Body of pancreas (tissue), 4 donors: Measurements from ENCODE around the gene COX6B2. TPM values are rescaled to one million over a fixed set of nuclear protein-coding genes. Genes with fewer than 3 reads are reported as not detected.

ENCODE experiments used
- ATAC-seq: fragments of 150-250 bp; one replicate; pipeline ENCODE4 v1.9.1; 2016
- DNase-seq, 4 donors: peaks; one replicate each; pipeline ENCODE4 v3.0.0-alpha.2; 2019
- H3K27ac ChIP-seq, 4 donors: fragments of 200-600 bp; sonication (generic); 1 replicate in 3 of 4; 2 replicates in 1 of 4; pipeline versions ENCODE4 v1.5.1 to v1.6.1; 2016 to 2019; ENCODE audit warnings: mild to moderate bottlenecking in 1 of 4, mixed read lengths in 1 of 4, moderate library complexity in 1 of 4
- H3K27me3 ChIP-seq, 2 donors: fragments of 200-600 bp; sonication (generic); one replicate each; pipeline ENCODE4 v1.6.0; 2016; ENCODE audit warnings: mild to moderate bottlenecking in 1 of 2
- H3K36me3 ChIP-seq, 2 donors: fragments of 200-600 bp; sonication (generic); replicated peaks in 1 of 2; 2 replicates each; pipeline ENCODE4 v1.5.1; 2016; ENCODE audit warnings: low read depth in 2 of 2; ENCODE audit not compliant: insufficient read depth in 1 of 2
- H3K4me1 ChIP-seq: fragments of 200-600 bp; sonication (generic); one replicate; pipeline ENCODE4 v1.6.0; 2016
- H3K4me3 ChIP-seq, 2 donors: fragments of 200-600 bp; sonication (generic); 1 replicate in 1 of 2; 2 replicates in 1 of 2; pipeline ENCODE4 v1.5.1; 2016 to 2019
- H3K9me3 ChIP-seq, 3 donors: fragments of 200-600 bp; sonication (generic); 1 replicate in 2 of 3; 2 replicates in 1 of 3; pipeline ENCODE4 v1.5.1; 2016
- POLR2A ChIP-seq, 3 donors: fragments of 450-650 bp; IDR thresholded peaks; one replicate each; pipeline ENCODE4 v1.6.1; 2016; ENCODE audit warnings: antibody characterized with exemption in 3 of 3, mild to moderate bottlenecking in 2 of 3
- WGBS, 2 donors: methylation state at CpG; one replicate each; pipeline ENCODE4 v1.1.5; 2017; 5-methylcytosine and 5-hydroxymethylcytosine counted together
- intact Hi-C: fragments of 100-400 bp; cut with DNase I; formaldehyde crosslinking; loops from one replicate; pipeline ENCODE4 v1.15.1; 2023
- total RNA-seq, 2 donors: library from RNA; depleted of rRNA; stranded (reverse); fragments of >200 nt; gene quantifications; one replicate each; pipeline ENCODE4 v1.1.0, GENCODE V29; 2016
- TF ChIP-seq, protein P1 (sequence below), 7 experiments: fragments of 450-650 bp in 4 of 7; fragments of 200-600 bp in 3 of 7; sonication (generic) in 3 of 7; IDR thresholded peaks; one replicate each; pipeline ENCODE4 v1.5.1; 2016 to 2019; ENCODE audit warnings: antibody characterized with exemption in 7 of 7

COX6B2 gene
- total RNA-seq, 2 donors from 2014 or later, result 1.6 TPM; not detected in 1

DNA sequence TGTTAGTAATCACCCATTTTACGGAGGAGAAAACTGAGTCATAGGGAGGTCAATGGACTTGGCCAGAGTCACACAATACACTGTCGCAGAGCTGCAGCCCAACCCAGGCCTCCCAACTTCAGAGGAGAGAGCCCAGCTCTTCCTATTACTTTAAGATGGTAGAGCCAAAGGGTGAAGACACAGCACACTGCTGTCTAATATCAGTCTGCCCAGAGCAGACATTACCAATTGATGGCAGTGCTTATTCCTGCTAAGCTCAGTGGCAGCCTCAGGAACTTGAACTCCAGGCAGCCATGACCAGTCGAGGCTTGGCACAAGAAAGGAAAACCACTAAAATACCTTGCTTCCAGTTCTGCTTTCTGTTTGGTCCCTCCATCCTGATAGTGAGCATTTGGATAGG, 47.8 kb downstream of the COX6B2 start:
- intact Hi-C loops, result loop anchor here (10.0 kb wide), 1 partner anchor 78 kb away; the partner anchor contains the start of genes RPL28 and TMEM238
- TF ChIP-seq POLR2A (IDR thresholded peaks at IDR 0.05), result no peak
- TF ChIP-seq, protein P1, sequence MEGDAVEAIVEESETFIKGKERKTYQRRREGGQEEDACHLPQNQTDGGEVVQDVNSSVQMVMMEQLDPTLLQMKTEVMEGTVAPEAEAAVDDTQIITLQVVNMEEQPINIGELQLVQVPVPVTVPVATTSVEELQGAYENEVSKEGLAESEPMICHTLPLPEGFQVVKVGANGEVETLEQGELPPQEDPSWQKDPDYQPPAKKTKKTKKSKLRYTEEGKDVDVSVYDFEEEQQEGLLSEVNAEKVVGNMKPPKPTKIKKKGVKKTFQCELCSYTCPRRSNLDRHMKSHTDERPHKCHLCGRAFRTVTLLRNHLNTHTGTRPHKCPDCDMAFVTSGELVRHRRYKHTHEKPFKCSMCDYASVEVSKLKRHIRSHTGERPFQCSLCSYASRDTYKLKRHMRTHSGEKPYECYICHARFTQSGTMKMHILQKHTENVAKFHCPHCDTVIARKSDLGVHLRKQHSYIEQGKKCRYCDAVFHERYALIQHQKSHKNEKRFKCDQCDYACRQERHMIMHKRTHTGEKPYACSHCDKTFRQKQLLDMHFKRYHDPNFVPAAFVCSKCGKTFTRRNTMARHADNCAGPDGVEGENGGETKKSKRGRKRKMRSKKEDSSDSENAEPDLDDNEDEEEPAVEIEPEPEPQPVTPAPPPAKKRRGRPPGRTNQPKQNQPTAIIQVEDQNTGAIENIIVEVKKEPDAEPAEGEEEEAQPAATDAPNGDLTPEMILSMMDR (IDR thresholded peaks at IDR 0.05), result no peak
- ATAC-seq, result no peak
- Histone ChIP-seq H3K9me3 (no peaks in the 10 kb centered on the region), H3K36me3 (no peaks in the 10 kb centered on the region), H3K27ac (no peak overlapping the region), H3K4me3 (no peak overlapping the region), H3K4me1 (peaks cover 4% of the 10 kb centered on the region), H3K27me3 (no peaks in the 10 kb centered on the region)
- no peak for DNase-seq
- whole genome bisulfite sequencing, 2 donors, result 65 to 79% methylated on average over 3 of the region's 3 CpGs

DNA sequence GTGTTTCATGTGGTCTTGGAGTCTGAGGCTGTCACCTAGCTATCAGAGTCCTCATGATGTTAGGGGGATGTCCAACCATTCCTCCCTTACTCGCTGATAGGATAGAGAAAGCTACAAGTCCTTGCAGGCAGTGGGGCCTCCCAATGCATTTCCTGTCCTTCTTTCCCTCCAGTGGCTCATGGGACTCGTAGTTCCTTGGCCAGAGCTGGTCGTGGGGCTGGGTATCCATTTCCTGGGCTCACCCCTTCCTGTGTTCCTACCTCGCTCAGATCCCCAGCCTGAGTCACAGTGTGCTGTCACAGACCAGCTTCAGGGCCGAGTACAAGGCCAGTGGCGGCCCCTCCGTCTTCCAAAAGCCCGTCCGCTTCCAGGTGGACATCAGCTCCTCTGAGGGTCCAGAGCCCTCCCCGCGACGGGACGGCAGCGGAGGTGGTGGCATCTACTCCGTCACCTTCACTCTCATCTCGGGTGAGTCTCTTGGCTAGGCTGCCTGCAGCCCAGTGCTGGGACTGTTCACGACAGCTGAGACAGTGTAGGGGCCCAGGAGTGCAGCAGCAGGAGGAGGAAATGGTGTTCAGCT, 48.4 kb downstream of the COX6B2 start:
- Histone ChIP-seq H3K4me3 (no peak overlapping the region), H3K27me3 (no peaks in the 10 kb centered on the region), H3K36me3 (no peaks in the 10 kb centered on the region), H3K9me3 (no peaks in the 10 kb centered on the region), H3K4me1 (peaks cover 10% of the 10 kb centered on the region), H3K27ac (no peak overlapping the region)
- 83 to 90% methylated on average over 17 of the region's 17 CpGs for WGBS, 2 donors
- intact Hi-C loops, result loop anchor here (10.0 kb wide), 1 partner anchor 79 kb away; the partner anchor contains the start of genes RPL28 and TMEM238
- DNase-seq (no peak), ATAC-seq (no peak)
- no peak for TF ChIP-seq POLR2A (IDR thresholded peaks at IDR 0.05)
- TF ChIP-seq, protein P1 (IDR thresholded peaks at IDR 0.05), result no peak

DNA sequence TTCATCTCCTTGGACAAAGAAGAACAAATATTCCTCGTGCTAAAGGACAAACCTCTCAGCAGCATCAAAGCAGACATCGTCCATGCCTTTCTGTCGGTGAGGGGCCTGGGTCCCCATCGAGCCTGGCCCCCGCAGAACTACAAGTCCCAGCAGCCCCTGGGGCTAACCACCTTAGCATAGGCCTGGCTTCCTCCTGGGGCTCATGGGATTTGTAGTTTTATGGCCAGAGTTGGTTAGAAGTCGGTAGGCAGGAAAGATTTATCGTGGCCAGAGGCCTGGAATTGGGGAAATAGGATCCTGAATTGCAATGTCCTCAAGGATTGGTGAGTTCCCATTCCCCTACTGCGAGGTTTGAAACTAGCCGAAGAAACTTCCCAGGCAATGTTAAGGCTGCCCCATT, 49.0 kb downstream of the COX6B2 start:
- TF ChIP-seq, protein P1 (IDR thresholded peaks at IDR 0.05), result no peak
- no peak for ATAC-seq

DNA sequence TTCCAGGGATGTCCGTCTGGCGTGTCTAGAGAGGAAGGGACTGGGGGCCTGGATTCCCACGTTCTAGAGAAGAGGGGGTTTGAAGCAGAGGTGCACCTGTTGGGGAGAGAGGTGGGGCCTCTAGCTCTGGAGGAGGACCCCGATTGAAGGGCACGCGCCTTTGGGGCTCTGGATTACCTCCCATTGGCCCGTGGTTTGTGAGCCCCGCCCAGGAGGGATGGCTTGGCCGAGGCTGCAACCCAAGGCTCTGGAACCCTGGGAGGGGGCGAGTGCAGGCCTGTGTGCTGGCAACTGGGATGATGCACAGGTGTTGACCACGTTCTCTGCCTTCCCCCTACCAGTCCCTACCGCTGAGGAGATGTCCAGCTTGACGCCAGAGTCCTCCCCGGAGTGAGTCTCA, 49.5 kb downstream of the COX6B2 start:
- H3K27me3 ChIP-seq, result no peaks in the 10 kb centered on the region
- ATAC-seq (no peak), DNase-seq (no peak)
- no peak overlapping the region for H3K27ac ChIP-seq
- no peaks in the 10 kb centered on the region for H3K36me3 ChIP-seq
- 61 to 67% methylated on average over 9 to 14 of the region's 14 CpGs for WGBS, 2 donors
- TF ChIP-seq POLR2A (IDR thresholded peaks at IDR 0.05), result no peak
- TF ChIP-seq, protein P1 (IDR thresholded peaks at IDR 0.05), result no peak
- H3K9me3 ChIP-seq, result no peaks in the 10 kb centered on the region
- H3K4me1 ChIP-seq, result peaks cover 10% of the 10 kb centered on the region
- intact Hi-C loops, result loop anchor here (10.0 kb wide), 1 partner anchor 80 kb away; the partner anchor contains the start of genes RPL28 and TMEM238
- no peak overlapping the region for H3K4me3 ChIP-seq

More for the DNA sequence above, 49.0 kb downstream of the COX6B2 start:
- peak; percentile 35 to 44 (median 36) for DNase-seq
- H3K36me3 ChIP-seq, result no peaks in the 10 kb centered on the region
- H3K4me1 ChIP-seq, result peaks cover 10% of the 10 kb centered on the region
- WGBS, 2 donors, result 74 to 80% methylated on average over 9 of the region's 9 CpGs
- no peak overlapping the region for H3K27ac ChIP-seq
- no peaks in the 10 kb centered on the region for H3K27me3 ChIP-seq
- intact Hi-C loops, result loop anchor here (10.0 kb wide), 1 partner anchor 79 kb away; the partner anchor contains the start of genes RPL28 and TMEM238
- no peaks in the 10 kb centered on the region for H3K9me3 ChIP-seq
- H3K4me3 ChIP-seq, result no peak overlapping the region
